Endodermal cell (in vitro differentiated cells): ENCODE data around the gene SCFD1. TPM values are rescaled to one million over a fixed set of nuclear protein-coding genes. Genes with fewer than 3 reads are reported as not detected.

Source experiments
- DNase-seq: peaks from one replicate; pipeline ENCODE4 v3.0.0-alpha.2; 2017
- H3K27ac ChIP-seq: 2 replicates; pipeline ENCODE4 v1.5.1; 2013; ENCODE audit warnings: mild to moderate bottlenecking, low read depth, low read length, moderate library complexity
- H3K27me3 ChIP-seq: 2 replicates; pipeline ENCODE4 v1.6.1; 2013; ENCODE audit warnings: mild to moderate bottlenecking, low read length, moderate library complexity; ENCODE audit not compliant: insufficient read depth, control insufficient read depth, poor library complexity, severe bottlenecking
- H3K36me3 ChIP-seq: 2 replicates; pipeline ENCODE4 v1.7.0; 2013; ENCODE audit warnings: mild to moderate bottlenecking, low read length, moderate library complexity; ENCODE audit not compliant: control insufficient read depth, insufficient read depth
- H3K4me1 ChIP-seq: one replicate; pipeline ENCODE4 v1.7.0; 2013; ENCODE audit warnings: low read length; ENCODE audit not compliant: control insufficient read depth, insufficient read depth
- H3K4me3 ChIP-seq: 2 replicates; pipeline ENCODE4 v1.5.1; 2013; ENCODE audit warnings: mild to moderate bottlenecking, low read length, moderate library complexity
- H3K9ac ChIP-seq: 2 replicates; pipeline ENCODE4 v1.6.1; 2013; ENCODE audit warnings: mild to moderate bottlenecking, low read length, moderate library complexity; ENCODE audit not compliant: poor library complexity, severe bottlenecking; ENCODE audit errors: extremely low read depth
- H3K9me3 ChIP-seq: 2 replicates; pipeline ENCODE4 v1.6.1; 2013; ENCODE audit warnings: mild to moderate bottlenecking, low read length, moderate library complexity; ENCODE audit not compliant: control insufficient read depth
- H3K27ac Mint-ChIP-seq: 2 replicates; pipeline ENCODE4 v1.8.0; 2020; ENCODE audit warnings: mixed read lengths
- H3K27me3 Mint-ChIP-seq: 2 replicates; pipeline ENCODE4 v1.8.0; 2021; ENCODE audit warnings: mild to moderate bottlenecking, mixed read lengths; ENCODE audit not compliant: insufficient read depth
- H3K36me3 Mint-ChIP-seq: 2 replicates; pipeline ENCODE4 v1.8.0; 2020; ENCODE audit warnings: low read depth, mixed read lengths
- H3K4me1 Mint-ChIP-seq: 2 replicates; pipeline ENCODE4 v1.8.0; 2020; ENCODE audit warnings: mixed read lengths
- H3K4me3 Mint-ChIP-seq: 2 replicates; pipeline ENCODE4 v1.8.0; 2020; ENCODE audit warnings: mild to moderate bottlenecking, moderate library complexity, mixed read lengths
- H3K9me3 Mint-ChIP-seq: 2 replicates; pipeline ENCODE4 v1.8.0; 2020; ENCODE audit warnings: mild to moderate bottlenecking, mixed read lengths
- CTCF ChIP-seq: fragments of 200-600 bp; sonication (generic); conservative IDR thresholded peaks from 2 replicates; pipeline ENCODE4 v1.5.0; 2021; ENCODE audit warnings: antibody characterized with exemption, mild to moderate bottlenecking
- WGBS, 2 experiments: methylation state at CpG; one replicate each; pipeline versions ENCODE4 v1.1.5 to v1.1.7; 2013; ENCODE audit warnings: missing lambda C conversion rate in 2 of 2, mixed read lengths in 1 of 2; ENCODE audit not compliant: insufficient coverage in 1 of 2, insufficient read length in 1 of 2; 5-methylcytosine and 5-hydroxymethylcytosine counted together
- total RNA-seq, 2 donors: library from RNA; stranded (reverse); fragmentation: NEBNext Ultra II Directional in 1 of 2; extraction: Animal tissue kit (Norgen Biotek cat#: 25700) in 1 of 2; gene quantifications; 2 replicates in 1 of 2; 3 replicates in 1 of 2; pipeline ENCODE4 v1.2.1, GENCODE V29; 2021

SCFD1 gene
- total RNA-seq, 2 donors from 2014 or later: 82.4 to 98.4 TPM

GRCh38 chr14:30708157-30708556 lies 86.0 kb downstream of the SCFD1 start:
- Histone ChIP-seq H3K9ac (no peak overlapping the region), H3K27ac (no peak overlapping the region), H3K27me3 (no peaks in the 10 kb centered on the region), H3K9me3 (no peaks in the 10 kb centered on the region), H3K4me3 (no peak overlapping the region), H3K36me3 (peaks cover 73% of the 10 kb centered on the region), H3K4me1 (no peaks in the 10 kb centered on the region)
- TF ChIP-seq CTCF: peak; percentile 64
- no peaks in the 10 kb centered on the region for H3K9me3 Mint-ChIP-seq
- no peak overlapping the region for H3K4me3 Mint-ChIP-seq
- H3K27ac Mint-ChIP-seq: no peak overlapping the region
- no peaks in the 10 kb centered on the region for H3K4me1 Mint-ChIP-seq
- peaks cover 28% of the 10 kb centered on the region for H3K36me3 Mint-ChIP-seq
- peak; percentile 60 for DNase-seq
- 86% methylated on average over 2 of the region's 2 CpGs; no CpG with 5 or more reads in 1 of the 2 experiments for WGBS, 2 experiments
- no peaks in the 10 kb centered on the region for H3K27me3 Mint-ChIP-seq

- H3K27ac ChIP-seq: no peak overlapping the region
- no peak for DNase-seq
- no peaks in the 10 kb centered on the region for H3K27me3 Mint-ChIP-seq
- H3K4me1 ChIP-seq: no peaks in the 10 kb centered on the region
- H3K27ac Mint-ChIP-seq: no peak overlapping the region
- H3K9ac ChIP-seq: no peak overlapping the region
- no peak overlapping the region for H3K4me3 ChIP-seq
- no peak overlapping the region for H3K4me3 Mint-ChIP-seq
- H3K36me3 ChIP-seq: peaks cover 74% of the 10 kb centered on the region
- no peaks in the 10 kb centered on the region for H3K4me1 Mint-ChIP-seq
- H3K9me3 Mint-ChIP-seq: no peaks in the 10 kb centered on the region
- no peaks in the 10 kb centered on the region for H3K9me3 ChIP-seq
- no peak for TF ChIP-seq CTCF
- H3K27me3 ChIP-seq: no peaks in the 10 kb centered on the region
- H3K36me3 Mint-ChIP-seq: peaks cover 25% of the 10 kb centered on the region
- 88 to 100% methylated on average over 2 to 3 of the region's 3 CpGs for WGBS, 2 experiments
These were observed 87.1 kb downstream of the SCFD1 start for GRCh38 chr14:30709201-30709600.

GRCh38 chr14:30710876-30711275 lies 88.8 kb downstream of the SCFD1 start:
- no peak overlapping the region for H3K27ac Mint-ChIP-seq
- no peaks in the 10 kb centered on the region for H3K4me1 Mint-ChIP-seq
- H3K4me3 Mint-ChIP-seq: no peak overlapping the region
- H3K27me3 Mint-ChIP-seq: no peaks in the 10 kb centered on the region
- no peak for DNase-seq
- H3K4me1 ChIP-seq: no peaks in the 10 kb centered on the region
- TF ChIP-seq CTCF: no peak
- no peaks in the 10 kb centered on the region for H3K9me3 Mint-ChIP-seq
- peaks cover 18% of the 10 kb centered on the region for H3K36me3 Mint-ChIP-seq
- no peaks in the 10 kb centered on the region for H3K9me3 ChIP-seq
- H3K27ac ChIP-seq: no peak overlapping the region
- H3K36me3 ChIP-seq: peaks cover 63% of the 10 kb centered on the region
- no peaks in the 10 kb centered on the region for H3K27me3 ChIP-seq
- H3K4me3 ChIP-seq: no peak overlapping the region
- no peak overlapping the region for H3K9ac ChIP-seq
